Measurements from ENCODE around the gene TMEM258.

Gene TMEM258

GRCh38 chr11:61795876-61796526, 3.6 kb upstream of the TMEM258 start:
- DNase-seq (ENCODE audit: low spot score), result no peak

DNA sequence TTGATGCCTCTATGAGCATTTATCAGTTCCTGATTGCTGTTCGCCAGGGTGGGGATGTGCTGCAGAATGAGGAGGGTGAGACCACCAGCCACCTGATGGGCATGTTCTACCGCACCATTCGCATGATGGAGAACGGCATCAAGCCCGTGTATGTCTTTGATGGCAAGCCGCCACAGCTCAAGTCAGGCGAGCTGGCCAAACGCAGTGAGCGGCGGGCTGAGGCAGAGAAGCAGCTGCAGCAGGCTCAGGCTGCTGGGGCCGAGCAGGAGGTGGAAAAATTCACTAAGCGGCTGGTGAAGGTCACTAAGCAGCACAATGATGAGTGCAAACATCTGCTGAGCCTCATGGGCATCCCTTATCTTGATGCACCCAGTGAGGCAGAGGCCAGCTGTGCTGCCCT, 3.1 kb upstream of the TMEM258 start:
- DNase-seq (ENCODE audit: low spot score), result no peak

- DNase-seq (ENCODE audit: low spot score), result no peak
Observed at GRCh38 chr11:61794579-61794978, 2.2 kb upstream of the TMEM258 start.

GRCh38 chr11:61793829-61794204, 1.4 kb upstream of the TMEM258 start:
- DNase-seq (ENCODE audit: low spot score), result no peak

- no peak for DNase-seq (ENCODE audit: low spot score)
Observed at GRCh38 chr11:61793083-61793828, 857 bp upstream of the TMEM258 start.

DNA sequence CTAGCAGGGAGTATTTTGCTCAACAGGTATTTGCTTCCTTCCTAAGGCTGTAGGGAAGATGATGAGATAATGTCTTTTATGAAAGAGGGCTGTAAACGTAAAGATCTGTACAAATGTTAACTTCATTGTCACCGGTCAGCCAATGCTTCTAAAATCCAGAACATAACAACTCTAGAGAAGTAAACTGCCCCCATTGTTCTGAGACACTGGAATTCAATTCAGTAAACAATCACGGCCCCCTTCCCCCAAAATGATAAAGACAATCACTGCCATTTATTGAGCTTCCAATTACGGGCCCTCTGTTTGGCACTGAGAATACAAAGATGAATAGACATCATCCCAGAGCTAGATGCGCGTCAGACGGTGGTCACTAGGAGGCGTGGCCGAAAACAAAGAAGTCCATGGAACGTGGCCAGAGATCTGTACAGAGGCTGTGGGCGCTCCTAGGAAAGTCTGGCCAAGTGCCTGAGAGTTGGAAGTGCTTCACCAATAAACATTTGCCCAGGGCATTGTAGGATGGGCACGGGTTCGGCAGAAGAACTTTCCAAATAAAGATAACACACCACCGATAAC, 576 bp downstream of the TMEM258 start:
- peak; percentile 97 for DNase-seq (ENCODE audit: low spot score)

DNA sequence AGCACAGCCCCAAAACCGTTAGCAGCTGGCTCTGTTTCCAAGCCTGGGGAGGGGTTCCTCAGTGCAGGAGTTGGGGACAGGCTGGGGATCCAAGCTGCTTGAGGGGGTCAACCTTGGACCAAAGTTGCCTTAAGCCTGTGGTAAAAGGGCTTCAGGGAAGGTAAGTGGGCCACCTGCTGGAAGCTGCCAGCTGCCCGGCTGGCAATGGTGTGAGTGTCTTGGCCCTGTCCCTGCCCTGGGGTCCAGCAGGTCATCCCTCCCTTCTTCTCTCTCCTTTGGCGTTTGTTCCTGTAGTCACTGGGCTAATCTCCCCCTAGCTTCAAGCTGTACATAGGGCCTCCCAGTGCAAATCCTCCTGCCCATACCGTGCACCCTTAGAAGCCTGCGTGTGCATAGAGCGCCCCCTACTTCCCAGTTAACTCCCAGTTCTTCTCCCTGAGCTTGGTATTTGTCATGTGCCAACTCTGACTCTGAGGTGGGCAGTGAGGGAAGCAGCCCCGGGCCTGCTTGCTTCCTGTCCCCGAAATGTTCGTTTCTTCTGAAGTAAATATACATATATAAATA, 4.4 kb downstream of the TMEM258 start:
- DNase-seq (ENCODE audit: low spot score), result peak; percentile 91

GRCh38 chr11:61785837-61786402, 6.5 kb downstream of the TMEM258 start:
- DNase-seq (ENCODE audit: low spot score), result no peak

GRCh38 chr11:61784506-61784805, 7.9 kb downstream of the TMEM258 start:
- DNase-seq (ENCODE audit: low spot score), result no peak

DNA sequence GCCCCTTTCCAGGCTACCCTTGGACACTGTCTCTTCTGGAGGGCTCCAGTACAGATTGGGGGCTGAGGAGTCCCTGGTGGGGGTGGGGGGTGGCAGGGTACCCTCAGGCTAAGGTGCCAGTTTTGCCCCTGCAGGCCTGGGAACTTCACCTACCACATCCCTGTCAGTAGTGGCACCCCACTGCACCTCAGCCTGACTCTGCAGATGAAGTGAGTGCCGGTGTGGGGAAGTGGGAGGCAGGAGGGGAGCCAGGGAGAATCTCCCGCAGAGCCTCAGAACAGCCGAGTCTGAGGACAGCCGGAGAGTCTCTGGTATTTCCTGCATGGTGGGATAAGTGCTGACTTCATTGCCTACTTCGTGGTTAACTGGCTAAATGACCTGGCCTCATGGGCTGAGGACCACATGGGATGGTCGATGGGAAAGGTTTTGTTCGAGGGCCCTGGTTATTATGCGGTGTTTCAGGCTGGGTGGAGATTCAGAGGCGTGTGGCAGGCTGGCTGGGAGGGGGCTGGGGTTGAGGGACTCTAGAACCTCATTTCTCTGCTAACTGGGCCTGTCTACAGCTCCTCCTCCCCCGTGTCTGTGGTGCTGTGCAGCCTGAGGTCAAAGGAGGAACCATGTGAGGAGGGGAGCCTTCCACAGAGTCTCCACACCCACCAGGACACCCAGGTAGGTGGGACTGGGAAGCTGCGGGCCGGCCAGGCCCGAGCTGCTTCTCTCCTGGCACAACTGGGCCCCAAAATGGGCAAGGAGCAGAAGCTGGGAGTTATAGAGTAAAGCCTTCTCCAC, 8.5 kb downstream of the TMEM258 start:
- DNase-seq (ENCODE audit: low spot score), result no peak

DNA sequence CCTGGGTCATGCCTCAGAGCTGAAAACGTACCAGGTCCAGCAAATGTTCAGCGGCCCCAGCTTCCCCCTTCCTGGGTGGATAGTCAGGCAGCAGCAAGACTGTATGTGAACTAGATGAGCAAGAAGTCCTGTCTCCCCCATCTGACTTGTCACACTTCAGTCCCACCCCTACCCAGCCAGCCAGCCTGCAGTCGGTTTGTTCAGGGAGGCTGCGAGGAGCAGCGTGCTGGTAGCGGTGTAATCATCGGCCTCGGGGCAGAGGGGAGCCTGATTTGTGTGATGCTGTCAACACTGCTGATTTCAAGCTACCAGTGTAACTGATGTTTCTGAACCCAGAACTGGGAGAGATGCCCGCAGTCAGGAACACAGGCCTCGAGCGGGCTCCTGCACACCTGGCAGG, 9.6 kb downstream of the TMEM258 start:
- no peak for DNase-seq (ENCODE audit: low spot score)

DNA sequence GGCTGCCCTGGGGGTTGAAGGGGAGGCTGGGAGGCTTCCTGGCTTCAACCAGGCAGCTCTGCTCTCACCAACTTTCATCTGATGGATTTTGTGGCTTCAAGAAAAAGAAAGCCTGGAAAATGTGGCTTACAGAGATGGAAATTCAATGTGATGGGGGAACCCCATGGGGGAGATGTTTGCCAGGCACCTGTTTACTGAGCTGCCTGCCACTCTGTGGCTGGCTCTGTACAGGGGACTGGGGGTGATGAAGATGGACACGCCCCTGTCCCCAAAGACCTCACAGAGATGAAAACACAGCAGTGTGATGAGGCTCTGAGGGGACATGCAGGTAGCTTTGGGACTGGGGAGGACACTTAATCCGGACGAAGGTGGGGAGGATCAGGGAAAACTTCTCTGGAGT, 10.1 kb downstream of the TMEM258 start:
- DNase-seq (ENCODE audit: low spot score), result no peak

DNA sequence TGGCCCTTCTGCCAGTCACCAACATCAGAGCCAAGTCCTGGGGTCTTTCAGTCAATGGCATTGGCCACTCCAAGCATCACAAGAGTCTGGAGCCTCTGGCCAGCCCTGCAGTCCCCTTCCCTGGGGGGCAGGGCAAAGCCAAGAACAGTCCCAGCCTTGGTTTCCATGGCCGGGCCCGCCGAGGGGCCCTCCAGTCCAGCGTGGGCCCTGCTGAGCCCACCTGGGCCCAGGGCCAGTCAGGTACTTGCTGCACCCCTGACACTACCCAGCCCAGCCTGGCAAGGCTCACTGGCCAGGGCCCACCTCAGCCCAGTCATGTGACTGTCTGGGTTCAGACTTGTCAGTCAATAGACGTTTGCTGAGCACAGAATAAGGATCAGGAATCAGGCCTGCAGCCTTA, 10.8 kb downstream of the TMEM258 start:
- DNase-seq (ENCODE audit: low spot score), result no peak

- DNase-seq (ENCODE audit: low spot score), result no peak
Observed at GRCh38 chr11:61780581-61781162, 11.7 kb downstream of the TMEM258 start.

GRCh38 chr11:61779666-61780525, 12.5 kb downstream of the TMEM258 start:
- no peak for DNase-seq (ENCODE audit: low spot score)

DNA sequence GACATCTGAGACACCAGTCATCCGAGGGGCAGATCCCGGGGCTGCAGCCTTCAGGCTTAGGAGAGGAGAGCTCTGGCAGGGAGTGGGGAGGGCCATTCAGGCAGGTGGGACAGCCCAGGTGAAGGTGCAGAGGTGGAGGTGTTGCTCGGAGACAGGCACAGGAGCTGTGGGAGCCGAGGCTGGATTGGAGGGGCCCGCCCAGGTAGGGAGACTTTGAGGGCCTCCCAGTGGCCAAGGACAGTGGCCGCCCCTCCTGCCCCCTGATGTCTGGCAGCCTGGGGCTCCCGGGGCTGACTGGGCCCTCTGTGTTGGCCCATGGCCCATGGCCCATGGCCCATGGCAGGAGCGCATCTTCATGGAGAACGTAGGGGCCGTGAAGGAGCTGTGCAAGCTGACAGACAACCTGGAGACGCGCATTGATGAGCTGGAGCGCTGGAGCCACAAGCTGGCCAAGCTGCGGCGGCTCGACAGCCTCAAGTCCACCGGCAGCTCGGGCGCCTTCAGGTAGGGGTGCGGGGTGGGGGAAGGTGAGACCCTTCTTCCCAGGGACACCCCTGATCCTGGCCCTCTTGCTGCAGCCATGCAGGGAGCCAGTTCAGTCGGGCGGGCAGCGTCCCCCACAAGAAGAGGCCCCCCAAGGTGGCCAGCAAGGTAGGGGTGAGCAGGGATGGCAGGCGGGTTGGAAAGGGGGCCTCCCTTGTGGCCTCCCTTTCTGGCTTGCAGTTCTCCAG, 13.3 kb downstream of the TMEM258 start:
- DNase-seq (ENCODE audit: low spot score), result no peak

DNA sequence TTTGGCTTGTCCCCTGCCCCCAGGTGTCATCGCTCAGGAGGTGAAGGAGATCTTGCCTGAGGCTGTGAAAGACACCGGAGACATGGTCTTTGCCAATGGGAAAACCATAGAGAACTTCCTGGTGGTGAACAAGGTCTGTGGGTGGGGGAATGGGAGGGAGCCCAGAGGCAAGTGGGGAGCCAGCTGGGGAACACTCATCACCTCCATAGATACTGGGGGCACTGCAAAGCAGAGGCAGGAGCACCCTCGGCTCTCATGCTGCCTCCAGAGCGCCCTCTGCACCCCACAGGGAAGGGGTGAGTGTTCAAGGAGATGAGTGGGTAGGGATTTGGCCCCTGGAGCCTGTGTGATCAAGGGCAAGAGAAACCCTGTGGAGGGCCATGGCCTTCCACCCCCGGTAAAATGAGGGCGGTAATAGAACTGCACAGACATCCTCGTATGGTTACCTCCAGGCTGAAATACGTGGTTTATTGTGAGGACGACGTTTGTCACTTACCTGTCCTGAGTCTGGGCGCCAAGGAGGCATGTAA, 14.0 kb downstream of the TMEM258 start:
- no peak for DNase-seq (ENCODE audit: low spot score)

- no peak for DNase-seq (ENCODE audit: low spot score)
Observed at GRCh38 chr11:61777234-61778090, 14.9 kb downstream of the TMEM258 start.

DNA sequence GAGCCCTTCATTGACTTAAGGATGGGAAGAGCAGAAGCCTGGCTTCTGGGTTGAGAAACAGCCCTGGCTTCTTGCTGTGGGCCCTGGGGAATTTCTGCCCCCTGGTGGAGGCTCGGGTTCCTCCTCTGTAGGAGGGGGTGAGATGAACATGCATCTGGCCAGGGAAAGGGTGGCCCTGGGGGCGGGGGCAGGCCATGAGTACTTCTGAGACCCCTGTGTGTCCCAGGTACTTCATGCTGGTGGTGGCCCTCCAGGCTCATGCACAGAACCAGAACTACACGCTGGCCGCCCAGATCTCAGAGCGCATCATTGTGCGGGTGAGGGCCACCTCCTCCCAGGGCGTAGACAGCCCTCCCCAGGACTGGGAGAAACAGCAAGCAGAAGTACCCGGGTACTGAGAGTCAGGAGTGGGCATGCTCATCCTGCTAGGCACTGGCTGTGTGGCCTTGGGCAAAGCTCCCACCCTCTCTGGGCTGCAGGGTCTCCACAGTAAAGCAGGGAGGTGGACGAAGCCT, 15.8 kb downstream of the TMEM258 start:
- peak; percentile 75 for DNase-seq (ENCODE audit: low spot score)

Data from globus pallidus (tissue), 1 donor.